Stimulated activated CD4-positive, alpha-beta T cell treated with anti-CD3 and anti-CD28 coated beads, Interleukin-2, amount 100 ng/mL, for 48 hours (primary cell): ENCODE results near the gene TIMM17A.

Experiments
- DNase-seq, 2 donors: peaks; one replicate each; pipeline ENCODE4 v3.0.0-alpha.2; 2020

The TIMM17A gene

GRCh38 chr1:201985355-201985754 lies 30.1 kb downstream of the TIMM17A start:
- no peak for DNase-seq

GRCh38 chr1:201988601-201989000 lies 33.3 kb downstream of the TIMM17A start:
- no peak for DNase-seq

GRCh38 chr1:201989354-201990128 lies 34.2 kb downstream of the TIMM17A start:
- no peak for DNase-seq

GRCh38 chr1:201990427-201990826 lies 35.1 kb downstream of the TIMM17A start:
- DNase-seq = no peak

GRCh38 chr1:201999625-202000238 lies 44.4 kb downstream of the TIMM17A start:
- DNase-seq = no peak

- DNase-seq = no peak
Measured at GRCh38 chr1:202002507-202002906, 47.2 kb downstream of the TIMM17A start.

GRCh38 chr1:202004711-202005110 lies 49.4 kb downstream of the TIMM17A start:
- DNase-seq = no peak

GRCh38 chr1:202005958-202006357 lies 50.7 kb downstream of the TIMM17A start:
- DNase-seq = no peak

GRCh38 chr1:202007304-202007703 lies 52.0 kb downstream of the TIMM17A start:
- no peak for DNase-seq

GRCh38 chr1:202007805-202008489 lies 52.6 kb downstream of the TIMM17A start:
- no peak for DNase-seq

GRCh38 chr1:202009326-202010179 lies 54.2 kb downstream of the TIMM17A start:
- peak; percentile 64 to 71 for DNase-seq

GRCh38 chr1:202010180-202011015 lies 55.1 kb downstream of the TIMM17A start, which contains the start of gene ELF3:
TSS of gene ELF3 (plus strand) at chr1:202010587. CDS start at chr1:202011137, 550 bp downstream.
- no peak for DNase-seq

- DNase-seq = no peak
Measured at GRCh38 chr1:202011994-202012393, 56.7 kb downstream of the TIMM17A start.

GRCh38 chr1:202012544-202013478 lies 57.5 kb downstream of the TIMM17A start:
- DNase-seq = no peak

GRCh38 chr1:202013603-202014002 lies 58.3 kb downstream of the TIMM17A start:
- no peak for DNase-seq

GRCh38 chr1:202014060-202014459 lies 58.8 kb downstream of the TIMM17A start:
- DNase-seq = no peak

GRCh38 chr1:202014915-202015661 lies 59.8 kb downstream of the TIMM17A start:
- no peak for DNase-seq

- no peak for DNase-seq
Measured at GRCh38 chr1:202015662-202015937, 60.3 kb downstream of the TIMM17A start.

- no peak for DNase-seq
Measured at GRCh38 chr1:202016022-202016810, 60.9 kb downstream of the TIMM17A start.
